GM13976 (cell line): ENCODE results near the gene SIRT5.

Experiments used
- DNase-seq: peaks from one replicate; pipeline ENCODE4 v3.0.0; 2012; ENCODE audit warnings: low spot score
- CTCF ChIP-seq: IDR thresholded peaks from 2 replicates; pipeline ENCODE4 v1.5.1; 2012; ENCODE audit warnings: borderline replicate concordance, mild to moderate bottlenecking; ENCODE audit not compliant: insufficient read depth; ENCODE audit errors: extremely low read depth, missing control alignments, control extremely low read depth
- in situ Hi-C: fragments of 300-500 bp; cut with MboI; formaldehyde crosslinking; loops from one replicate; pipeline ENCODE4 v1.12.0; 2022; ENCODE audit warnings: low sequenced_read_pairs, mixed read lengths, inconsistent platforms; ENCODE audit not compliant: unreplicated experiment

Gene SIRT5

GRCh38 chr6:13548500-13549210 is 25.7 kb upstream of the SIRT5 start:
- in situ Hi-C loops, result no loop called here
- TF ChIP-seq CTCF, result no peak
- no peak for DNase-seq

DNA sequence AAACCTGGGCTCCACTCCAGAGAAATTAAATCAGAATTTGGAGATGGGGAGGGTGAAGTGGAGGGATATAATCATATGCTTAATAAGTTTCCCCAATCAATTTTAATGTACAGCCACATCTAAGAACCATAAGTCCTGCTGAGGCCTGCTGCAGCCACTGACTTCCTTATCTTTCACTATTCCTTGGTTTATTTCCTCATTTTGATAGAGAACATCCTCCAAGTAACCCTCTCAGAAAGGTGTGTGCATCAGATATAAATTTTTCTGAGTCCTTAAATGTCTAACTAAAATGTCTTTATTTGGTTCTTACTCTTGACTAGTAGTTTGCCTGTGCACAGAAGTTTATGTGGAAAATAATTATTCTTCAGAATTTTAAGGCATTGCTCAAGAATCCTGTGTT is 23.7 kb upstream of the SIRT5 start:
- DNase-seq, result no peak
- no peak for TF ChIP-seq CTCF
- in situ Hi-C loops, result no loop called here

- DNase-seq, result no peak
- no peak for TF ChIP-seq CTCF
- in situ Hi-C loops, result no loop called here
Measured at GRCh38 chr6:13553646-13554045, 20.8 kb upstream of the SIRT5 start.

DNA sequence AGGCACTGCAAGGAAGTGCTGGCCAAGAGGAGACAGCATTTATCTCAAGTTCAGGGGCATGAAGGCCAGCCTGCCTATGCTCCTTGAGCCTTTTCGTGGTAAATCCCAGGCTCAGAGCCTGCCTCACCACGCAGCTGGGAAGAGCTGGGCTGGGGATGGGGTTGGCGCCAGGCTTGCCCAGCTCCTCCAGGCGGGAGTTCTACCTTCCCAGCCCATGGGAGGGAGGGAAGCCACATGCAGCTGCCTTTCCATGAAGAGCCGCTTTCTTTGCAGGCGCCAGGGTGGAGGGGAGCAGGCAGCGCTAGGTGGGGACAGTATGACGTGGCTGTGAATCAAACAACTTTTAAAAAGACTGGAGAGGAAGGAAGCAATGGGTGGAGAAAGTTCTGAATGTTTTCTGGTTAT is 19.5 kb upstream of the SIRT5 start:
- TF ChIP-seq CTCF, result no peak
- no peak for DNase-seq
- in situ Hi-C loops, result no loop called here

DNA sequence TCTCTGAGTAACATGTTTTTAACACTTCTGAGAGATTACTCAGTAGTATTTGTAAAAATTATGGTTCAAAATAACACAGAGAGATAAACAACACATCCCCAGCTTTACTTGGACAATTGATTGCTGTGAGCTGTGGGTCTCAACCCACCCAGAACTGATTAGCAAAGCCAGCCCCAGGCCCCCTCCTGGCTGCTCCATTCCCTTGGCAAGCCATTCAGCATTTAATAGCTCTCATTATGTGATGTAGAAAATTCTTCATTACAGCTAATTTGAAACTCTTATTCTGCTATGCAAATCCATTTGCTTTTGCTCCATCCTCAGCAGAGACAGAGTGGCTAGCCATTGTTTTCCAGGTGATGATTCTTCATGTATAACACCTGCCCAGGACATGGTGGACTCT is 16.6 kb upstream of the SIRT5 start:
- in situ Hi-C loops, result no loop called here
- TF ChIP-seq CTCF, result no peak
- DNase-seq, result no peak

DNA sequence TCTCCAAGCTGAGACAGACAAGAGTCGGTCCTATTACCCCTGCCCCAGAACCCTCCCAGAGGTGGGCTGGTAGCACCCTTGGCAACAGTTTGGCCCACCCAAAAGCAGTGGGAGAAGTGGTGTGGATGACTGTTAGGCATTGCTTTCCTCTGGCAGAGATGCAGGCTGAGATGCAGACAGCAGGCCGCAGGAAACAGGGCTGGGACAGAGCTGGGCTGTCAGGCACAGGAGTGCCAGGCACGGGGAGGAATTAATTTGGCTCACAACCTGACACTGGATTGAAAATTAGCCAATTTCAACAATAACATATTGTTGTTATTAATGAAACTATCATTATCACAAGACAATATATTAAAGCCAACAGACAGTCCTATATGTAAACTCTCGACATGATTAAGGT is 15.7 kb upstream of the SIRT5 start:
- no peak for TF ChIP-seq CTCF
- no peak for DNase-seq
- in situ Hi-C loops, result no loop called here

DNA sequence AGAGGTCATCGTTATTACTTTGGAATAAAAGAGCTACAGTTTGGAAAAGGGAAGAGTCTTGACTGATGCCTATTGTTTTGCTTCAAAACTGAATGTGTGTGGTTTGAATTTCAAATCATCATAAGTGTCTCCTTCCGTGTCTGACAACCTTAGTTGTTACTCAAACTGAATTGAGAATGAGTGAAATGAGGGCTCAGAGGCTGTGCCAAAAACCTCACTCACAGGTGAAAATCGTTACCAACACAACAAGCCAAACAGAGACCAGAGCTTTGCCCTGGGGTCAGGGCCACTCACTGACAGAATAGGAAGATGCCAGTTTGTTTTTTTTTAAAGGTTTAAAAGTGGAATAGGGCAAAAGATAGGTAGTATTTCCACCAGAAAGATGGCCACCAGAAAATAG is 15.2 kb upstream of the SIRT5 start:
- no peak for TF ChIP-seq CTCF
- no peak for DNase-seq
- in situ Hi-C loops, result no loop called here
